HL-60 (cell line): ENCODE data around the gene L3MBTL4.

ENCODE experiments used
- TF ChIP-seq, protein P1 (sequence below): IDR thresholded peaks from 2 replicates; pipeline ENCODE4 v1.6.1; 2012; ENCODE audit warnings: low read depth; ENCODE audit not compliant: insufficient replicate concordance
- TF ChIP-seq, protein P2 (sequence below): IDR thresholded peaks from one replicate; pipeline ENCODE4 v1.5.1; 2011; ENCODE audit warnings: low read length, control low read depth, inconsistent platforms; ENCODE audit not compliant: insufficient read depth

DNA sequence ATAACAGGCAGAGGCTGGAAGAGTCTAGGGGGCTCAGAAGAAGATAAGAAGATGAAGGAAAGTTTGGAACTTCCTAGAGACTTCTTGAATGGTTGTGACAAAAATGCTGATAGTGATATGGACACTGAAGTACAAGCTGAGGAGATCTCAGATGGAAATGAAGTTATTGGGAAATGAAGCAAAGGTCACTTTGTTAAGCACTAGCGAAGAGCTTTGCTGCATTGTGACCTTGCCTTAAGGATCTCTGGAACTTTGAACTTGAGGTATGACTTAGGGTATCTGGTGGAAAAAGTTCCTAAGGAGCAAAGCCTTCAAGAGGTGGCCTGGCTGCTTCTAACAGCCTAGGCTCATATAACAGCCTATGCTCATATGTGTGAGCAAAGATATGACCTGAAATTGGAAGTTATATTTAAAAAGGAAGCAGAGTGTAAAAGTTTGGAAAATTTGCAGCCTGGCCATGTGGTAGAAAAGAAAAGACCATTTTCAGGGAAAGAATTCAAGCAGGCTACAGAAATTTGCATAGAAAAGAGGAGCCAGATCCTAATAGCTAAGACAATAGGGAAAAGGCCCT lies 91.3 kb downstream of the L3MBTL4 start:
- TF ChIP-seq, protein P1, sequence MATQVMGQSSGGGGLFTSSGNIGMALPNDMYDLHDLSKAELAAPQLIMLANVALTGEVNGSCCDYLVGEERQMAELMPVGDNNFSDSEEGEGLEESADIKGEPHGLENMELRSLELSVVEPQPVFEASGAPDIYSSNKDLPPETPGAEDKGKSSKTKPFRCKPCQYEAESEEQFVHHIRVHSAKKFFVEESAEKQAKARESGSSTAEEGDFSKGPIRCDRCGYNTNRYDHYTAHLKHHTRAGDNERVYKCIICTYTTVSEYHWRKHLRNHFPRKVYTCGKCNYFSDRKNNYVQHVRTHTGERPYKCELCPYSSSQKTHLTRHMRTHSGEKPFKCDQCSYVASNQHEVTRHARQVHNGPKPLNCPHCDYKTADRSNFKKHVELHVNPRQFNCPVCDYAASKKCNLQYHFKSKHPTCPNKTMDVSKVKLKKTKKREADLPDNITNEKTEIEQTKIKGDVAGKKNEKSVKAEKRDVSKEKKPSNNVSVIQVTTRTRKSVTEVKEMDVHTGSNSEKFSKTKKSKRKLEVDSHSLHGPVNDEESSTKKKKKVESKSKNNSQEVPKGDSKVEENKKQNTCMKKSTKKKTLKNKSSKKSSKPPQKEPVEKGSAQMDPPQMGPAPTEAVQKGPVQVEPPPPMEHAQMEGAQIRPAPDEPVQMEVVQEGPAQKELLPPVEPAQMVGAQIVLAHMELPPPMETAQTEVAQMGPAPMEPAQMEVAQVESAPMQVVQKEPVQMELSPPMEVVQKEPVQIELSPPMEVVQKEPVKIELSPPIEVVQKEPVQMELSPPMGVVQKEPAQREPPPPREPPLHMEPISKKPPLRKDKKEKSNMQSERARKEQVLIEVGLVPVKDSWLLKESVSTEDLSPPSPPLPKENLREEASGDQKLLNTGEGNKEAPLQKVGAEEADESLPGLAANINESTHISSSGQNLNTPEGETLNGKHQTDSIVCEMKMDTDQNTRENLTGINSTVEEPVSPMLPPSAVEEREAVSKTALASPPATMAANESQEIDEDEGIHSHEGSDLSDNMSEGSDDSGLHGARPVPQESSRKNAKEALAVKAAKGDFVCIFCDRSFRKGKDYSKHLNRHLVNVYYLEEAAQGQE: no peak
- TF ChIP-seq, protein P2, sequence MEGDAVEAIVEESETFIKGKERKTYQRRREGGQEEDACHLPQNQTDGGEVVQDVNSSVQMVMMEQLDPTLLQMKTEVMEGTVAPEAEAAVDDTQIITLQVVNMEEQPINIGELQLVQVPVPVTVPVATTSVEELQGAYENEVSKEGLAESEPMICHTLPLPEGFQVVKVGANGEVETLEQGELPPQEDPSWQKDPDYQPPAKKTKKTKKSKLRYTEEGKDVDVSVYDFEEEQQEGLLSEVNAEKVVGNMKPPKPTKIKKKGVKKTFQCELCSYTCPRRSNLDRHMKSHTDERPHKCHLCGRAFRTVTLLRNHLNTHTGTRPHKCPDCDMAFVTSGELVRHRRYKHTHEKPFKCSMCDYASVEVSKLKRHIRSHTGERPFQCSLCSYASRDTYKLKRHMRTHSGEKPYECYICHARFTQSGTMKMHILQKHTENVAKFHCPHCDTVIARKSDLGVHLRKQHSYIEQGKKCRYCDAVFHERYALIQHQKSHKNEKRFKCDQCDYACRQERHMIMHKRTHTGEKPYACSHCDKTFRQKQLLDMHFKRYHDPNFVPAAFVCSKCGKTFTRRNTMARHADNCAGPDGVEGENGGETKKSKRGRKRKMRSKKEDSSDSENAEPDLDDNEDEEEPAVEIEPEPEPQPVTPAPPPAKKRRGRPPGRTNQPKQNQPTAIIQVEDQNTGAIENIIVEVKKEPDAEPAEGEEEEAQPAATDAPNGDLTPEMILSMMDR: no peak
